ENCODE results near the gene DMKN.
"Not testable (repeated sequence)": the region's sequence is repeated elsewhere in the genome, so short reads cannot be mapped to it uniquely, and the experiment has no call there.

DMKN gene

GRCh38 chr19:35491836-35492360 lies 21.6 kb downstream of the DMKN start:
- DNase-seq = no peak

GRCh38 chr19:35490364-35490763 lies 23.1 kb downstream of the DMKN start, which contains the start of gene KRTDAP:
Gene KRTDAP, minus strand, starts transcription at chr19:35490464. Its CDS starts 22 bp downstream, at chr19:35490442.
- no peak for DNase-seq

GRCh38 chr19:35488677-35489076 lies 24.8 kb downstream of the DMKN start:
- DNase-seq = no peak

- no peak for DNase-seq
These were observed 25.7 kb downstream of the DMKN start for GRCh38 chr19:35487656-35488182.

- no peak for DNase-seq
These were observed 27.2 kb downstream of the DMKN start for GRCh38 chr19:35486268-35486708.

- no peak for DNase-seq
These were observed 29.0 kb downstream of the DMKN start for GRCh38 chr19:35484252-35485036.

GRCh38 chr19:35483089-35483488 lies 30.4 kb downstream of the DMKN start:
- DNase-seq = no peak

GRCh38 chr19:35478794-35479677 lies 34.4 kb downstream of the DMKN start:
- no peak for DNase-seq

GRCh38 chr19:35476149-35476548 lies 37.3 kb downstream of the DMKN start:
- DNase-seq = no peak

GRCh38 chr19:35474594-35474993 lies 38.9 kb downstream of the DMKN start:
- DNase-seq = not testable (repeated sequence)

- no peak for DNase-seq
These were observed 39.3 kb downstream of the DMKN start for GRCh38 chr19:35474104-35474503.

GRCh38 chr19:35471946-35472345 lies 41.5 kb downstream of the DMKN start:
- DNase-seq = no peak

GRCh38 chr19:35471075-35471474 lies 42.4 kb downstream of the DMKN start:
- DNase-seq = not testable (repeated sequence)

- no peak for DNase-seq
These were observed 43.3 kb downstream of the DMKN start for GRCh38 chr19:35470128-35470527.

- peak; percentile 45 to 54 for DNase-seq
These were observed 44.8 kb downstream of the DMKN start for GRCh38 chr19:35468637-35469036.

GRCh38 chr19:35466259-35466658 lies 47.2 kb downstream of the DMKN start:
- DNase-seq = no peak

- DNase-seq = not testable (repeated sequence)
These were observed 50.5 kb downstream of the DMKN start for GRCh38 chr19:35462956-35463355.

- peak in 1 of 2 experiments; percentile 24 for DNase-seq
These were observed 50.9 kb downstream of the DMKN start for GRCh38 chr19:35462476-35462953.

- not testable (repeated sequence) for DNase-seq
These were observed 51.7 kb downstream of the DMKN start for GRCh38 chr19:35461788-35462187.

- DNase-seq = no peak
These were observed 52.4 kb downstream of the DMKN start for GRCh38 chr19:35461060-35461459.

GRCh38 chr19:35460608-35461007 lies 52.8 kb downstream of the DMKN start:
- no peak for DNase-seq

GRCh38 chr19:35459414-35460082 lies 53.9 kb downstream of the DMKN start:
- no peak for DNase-seq

All from stimulated activated CD4-positive, alpha-beta T cell treated with anti-CD3 and anti-CD28 coated beads, Interleukin-4, amount 100 ng/mL, for 4 hours (primary cell).